IPS DF 19.7 (cell line): ENCODE data around the gene DDIT3.

Experiments
- DNase-seq: peaks from one replicate; pipeline ENCODE4 v3.0.0-alpha.2; 2013; ENCODE audit warnings: low read depth, low spot score

DDIT3 gene

DNA sequence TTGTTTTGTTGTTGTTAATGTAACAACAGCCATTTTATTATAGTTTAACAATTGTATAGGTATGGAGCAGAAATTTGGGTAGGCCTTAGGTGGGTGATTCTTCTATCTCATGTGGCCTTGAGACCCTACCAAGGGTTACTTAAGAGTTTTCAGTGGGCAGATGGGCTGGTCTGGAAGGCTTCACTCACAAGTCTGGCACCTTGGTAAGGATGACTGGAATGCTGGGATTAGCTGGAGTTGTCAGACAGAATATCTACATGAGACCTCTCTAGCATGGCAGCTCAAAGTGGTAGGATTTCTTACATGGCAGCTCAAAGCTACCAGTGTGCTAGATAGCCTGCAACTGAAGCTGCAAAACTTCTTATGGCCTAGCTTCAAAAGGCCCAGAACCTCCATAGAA lies 34.6 kb downstream of the DDIT3 start:
- no peak for DNase-seq

GRCh38 chr12:57483466-57483865 lies 36.8 kb downstream of the DDIT3 start:
- DNase-seq: no peak

DNA sequence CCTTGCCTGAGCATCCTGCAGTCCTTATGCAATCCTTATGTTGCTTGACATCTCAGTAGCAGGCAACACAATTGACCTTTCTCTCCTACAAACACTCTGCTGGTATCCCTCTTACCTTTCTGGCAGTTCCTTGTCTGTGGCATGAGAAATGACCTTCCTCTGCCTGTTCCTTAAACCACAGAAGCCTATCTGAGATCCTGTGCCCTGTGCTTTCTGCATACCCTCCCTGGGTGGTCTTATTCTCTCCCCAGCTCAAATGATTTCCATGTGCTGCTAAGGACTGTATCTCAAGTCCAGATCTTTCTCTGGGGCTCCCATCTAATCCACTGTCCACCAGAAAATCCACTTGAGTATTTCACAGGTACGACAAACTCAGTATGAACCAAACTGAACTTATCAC lies 38.6 kb downstream of the DDIT3 start:
- DNase-seq: no peak

DNA sequence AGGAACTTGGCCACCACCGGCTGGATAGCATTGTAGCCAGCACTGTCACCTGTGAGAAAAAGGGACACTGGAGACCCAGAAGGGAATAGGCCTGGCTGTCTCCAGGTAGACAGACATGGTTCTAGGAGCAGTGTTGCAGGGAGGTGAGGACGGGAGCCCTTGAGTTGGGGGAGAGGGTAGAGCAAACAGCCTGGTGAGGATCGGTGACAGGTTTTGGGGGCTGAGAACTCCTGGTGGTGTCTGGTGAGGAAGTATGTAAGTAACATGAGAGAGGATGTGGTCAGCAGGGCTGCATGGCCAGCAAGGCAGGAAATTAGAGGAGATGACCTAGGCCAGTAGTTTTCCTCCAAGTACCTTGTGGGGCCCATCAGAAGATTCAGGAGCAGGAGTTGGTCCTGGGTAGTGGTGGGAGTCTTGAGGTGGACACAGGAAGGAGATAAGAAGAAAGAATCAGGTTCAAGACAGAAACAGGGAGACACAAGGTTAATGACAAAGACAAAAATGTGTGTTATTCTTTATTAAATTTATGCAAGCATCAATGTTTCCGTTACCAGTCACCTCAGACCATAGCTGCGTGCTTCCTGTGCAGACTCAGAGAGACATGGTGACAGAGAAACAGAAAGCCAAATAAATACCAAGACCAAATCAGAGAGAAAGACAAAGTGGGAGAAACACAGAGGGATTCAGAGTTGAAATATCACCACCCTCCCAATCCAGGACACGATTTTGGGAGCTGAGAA lies 40.8 kb downstream of the DDIT3 start, which contains the start of gene ARHGAP9:
Gene ARHGAP9 (minus strand): TSS at position 491 of the 740 bp plus-strand sequence. CDS start 460 bp downstream, at position 31.
- no peak for DNase-seq

DNA sequence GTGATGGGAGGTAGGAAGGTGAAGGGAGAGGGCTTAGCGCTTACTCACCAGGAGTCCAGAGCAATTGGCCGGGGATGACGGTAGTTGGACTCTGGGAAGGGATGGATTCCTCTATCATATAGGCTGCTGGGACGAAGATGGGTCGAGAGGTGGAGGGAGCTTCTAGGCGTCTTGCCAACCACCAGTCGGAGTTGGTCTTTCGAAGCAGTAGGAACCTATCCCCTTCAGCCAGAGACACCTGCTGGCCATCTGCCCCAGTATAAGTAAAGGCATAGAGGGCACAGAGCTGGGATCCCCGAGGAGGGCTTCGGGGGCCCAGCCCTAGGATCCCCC lies 41.3 kb downstream of the DDIT3 start:
- DNase-seq: no peak

DNA sequence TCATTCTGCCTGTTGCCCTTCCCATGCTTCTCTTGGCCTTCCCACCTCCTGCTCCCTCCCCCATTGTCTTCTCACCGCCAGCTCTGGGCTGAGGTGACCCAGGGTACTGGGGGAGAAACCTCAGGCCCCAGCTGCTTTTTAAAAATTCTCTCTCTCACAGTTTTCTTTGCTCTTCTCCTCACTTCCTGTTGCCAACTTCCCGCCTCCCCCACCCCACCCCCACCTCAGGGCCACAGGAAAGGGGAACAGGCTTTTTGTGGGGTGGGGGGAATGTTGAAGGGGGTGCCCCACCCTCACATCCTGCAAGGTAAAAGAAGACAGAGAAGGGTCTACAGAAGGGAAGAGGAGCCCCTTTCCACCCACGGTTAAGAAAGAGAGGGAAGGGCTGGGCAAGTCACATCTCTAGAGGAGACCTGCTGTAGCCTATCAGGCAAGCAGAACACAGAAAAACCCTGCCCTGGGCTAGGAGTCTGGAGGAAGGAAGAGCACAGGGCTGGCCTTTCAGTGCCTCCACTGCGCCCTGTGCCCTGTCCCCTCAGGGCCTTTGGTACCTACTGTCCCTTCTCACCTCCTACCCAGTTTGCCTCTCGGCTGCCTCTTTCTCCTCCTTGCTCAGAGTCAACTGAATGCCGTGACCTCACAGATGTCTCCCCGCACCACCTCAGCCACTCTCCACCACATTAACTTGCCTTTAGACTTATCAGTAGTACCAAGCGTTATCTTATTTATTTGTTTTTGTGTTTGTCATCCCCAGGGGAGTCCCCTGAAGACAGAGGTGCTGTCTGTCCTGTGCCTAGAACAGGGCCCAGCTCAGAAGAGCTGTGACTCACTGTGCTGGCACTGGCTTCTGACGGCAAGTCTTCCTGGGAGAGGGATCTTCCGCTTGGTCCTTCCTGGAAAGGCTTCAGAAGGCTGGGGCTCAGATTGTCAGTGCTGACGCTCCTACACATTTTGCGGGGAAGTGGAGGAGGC lies 42.3 kb downstream of the DDIT3 start:
- no peak for DNase-seq

GRCh38 chr12:57476993-57477709 lies 43.2 kb downstream of the DDIT3 start:
- DNase-seq: no peak

GRCh38 chr12:57476162-57476992 lies 43.9 kb downstream of the DDIT3 start:
- DNase-seq: no peak

GRCh38 chr12:57475271-57476161 lies 44.8 kb downstream of the DDIT3 start:
- DNase-seq: no peak

GRCh38 chr12:57474862-57475261 lies 45.5 kb downstream of the DDIT3 start:
- no peak for DNase-seq

DNA sequence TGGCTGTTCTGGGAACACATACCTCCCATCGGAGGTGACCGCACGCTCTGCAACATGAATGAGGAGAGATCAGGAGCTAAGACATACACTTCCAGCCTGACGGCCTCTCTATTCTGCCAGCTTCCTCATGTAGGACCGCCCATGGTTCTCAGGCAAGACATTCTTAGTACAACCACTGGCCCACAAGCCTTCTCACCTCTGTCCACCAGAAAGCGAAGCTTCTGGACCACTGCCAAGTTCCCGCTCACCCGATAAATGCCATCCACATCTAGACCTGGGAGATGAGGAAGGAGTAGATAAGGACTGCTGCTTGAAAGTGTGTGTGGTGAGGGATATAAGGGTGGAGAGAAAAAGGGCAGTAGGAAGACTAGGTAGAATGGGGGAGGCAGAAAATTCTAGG lies 45.9 kb downstream of the DDIT3 start:
- DNase-seq: no peak

- no peak for DNase-seq
Observed at GRCh38 chr12:57473886-57474285, 46.4 kb downstream of the DDIT3 start.

GRCh38 chr12:57473392-57473791 lies 46.9 kb downstream of the DDIT3 start:
- no peak for DNase-seq

GRCh38 chr12:57472391-57472790 lies 47.9 kb downstream of the DDIT3 start:
- DNase-seq: no peak

GRCh38 chr12:57471661-57472060 lies 48.7 kb downstream of the DDIT3 start:
- DNase-seq: no peak

DNA sequence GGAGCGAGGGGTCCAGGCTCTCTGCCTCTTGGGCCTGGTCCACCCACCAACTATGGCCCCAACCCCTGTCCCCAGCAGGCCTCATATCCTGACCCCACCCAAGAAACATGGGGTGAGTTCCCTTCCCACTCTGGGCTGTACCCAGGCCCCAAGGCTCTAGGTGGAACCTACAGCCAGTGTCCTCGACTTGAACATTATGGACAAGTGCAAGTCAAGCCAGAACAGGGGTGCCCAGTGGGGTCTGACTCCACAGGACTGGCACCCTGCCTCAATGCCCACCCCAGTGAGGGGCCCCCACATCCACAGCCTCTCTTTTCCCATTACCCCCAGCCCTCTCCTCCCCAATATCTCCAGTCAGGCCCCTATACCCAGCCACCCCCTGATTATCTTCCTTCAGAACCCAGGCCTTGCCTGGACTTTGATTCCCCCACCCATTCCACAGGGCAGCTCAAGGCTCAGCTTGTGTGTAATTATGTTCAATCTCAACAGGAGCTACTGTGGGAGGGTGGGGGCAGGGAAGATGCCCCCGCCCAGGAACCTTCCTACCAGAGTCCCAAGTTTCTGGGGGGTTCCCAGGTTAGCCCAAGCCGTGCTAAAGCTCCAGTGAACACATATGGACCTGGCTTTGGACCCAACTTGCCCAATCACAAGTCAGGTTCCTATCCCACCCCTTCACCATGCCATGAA lies 49.2 kb downstream of the DDIT3 start:
- DNase-seq: no peak

DNA sequence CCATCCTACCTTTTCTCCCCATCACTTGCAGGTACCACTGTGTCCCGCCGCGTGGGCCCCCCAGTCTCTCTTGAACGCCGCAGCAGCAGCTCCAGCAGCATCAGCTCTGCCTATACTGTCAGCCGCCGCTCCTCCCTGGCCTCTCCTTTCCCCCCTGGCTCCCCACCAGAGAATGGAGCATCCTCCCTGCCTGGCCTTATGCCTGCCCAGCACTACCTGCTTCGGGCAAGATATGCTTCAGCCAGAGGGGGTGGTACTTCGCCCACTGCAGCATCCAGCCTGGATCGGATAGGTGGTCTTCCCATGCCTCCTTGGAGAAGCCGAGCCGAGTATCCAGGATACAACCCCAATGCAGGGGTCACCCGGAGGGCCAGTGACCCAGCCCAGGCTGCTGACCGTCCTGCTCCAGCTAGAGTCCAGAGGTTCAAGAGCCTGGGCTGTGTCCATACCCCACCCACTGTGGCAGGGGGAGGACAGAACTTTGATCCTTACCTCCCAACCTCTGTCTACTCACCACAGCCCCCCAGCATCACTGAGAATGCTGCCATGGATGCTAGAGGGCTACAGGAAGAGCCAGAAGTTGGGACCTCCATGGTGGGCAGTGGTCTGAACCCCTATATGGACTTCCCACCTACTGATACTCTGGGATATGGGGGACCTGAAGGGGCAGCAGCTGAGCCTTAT lies 49.9 kb downstream of the DDIT3 start:
- no peak for DNase-seq

DNA sequence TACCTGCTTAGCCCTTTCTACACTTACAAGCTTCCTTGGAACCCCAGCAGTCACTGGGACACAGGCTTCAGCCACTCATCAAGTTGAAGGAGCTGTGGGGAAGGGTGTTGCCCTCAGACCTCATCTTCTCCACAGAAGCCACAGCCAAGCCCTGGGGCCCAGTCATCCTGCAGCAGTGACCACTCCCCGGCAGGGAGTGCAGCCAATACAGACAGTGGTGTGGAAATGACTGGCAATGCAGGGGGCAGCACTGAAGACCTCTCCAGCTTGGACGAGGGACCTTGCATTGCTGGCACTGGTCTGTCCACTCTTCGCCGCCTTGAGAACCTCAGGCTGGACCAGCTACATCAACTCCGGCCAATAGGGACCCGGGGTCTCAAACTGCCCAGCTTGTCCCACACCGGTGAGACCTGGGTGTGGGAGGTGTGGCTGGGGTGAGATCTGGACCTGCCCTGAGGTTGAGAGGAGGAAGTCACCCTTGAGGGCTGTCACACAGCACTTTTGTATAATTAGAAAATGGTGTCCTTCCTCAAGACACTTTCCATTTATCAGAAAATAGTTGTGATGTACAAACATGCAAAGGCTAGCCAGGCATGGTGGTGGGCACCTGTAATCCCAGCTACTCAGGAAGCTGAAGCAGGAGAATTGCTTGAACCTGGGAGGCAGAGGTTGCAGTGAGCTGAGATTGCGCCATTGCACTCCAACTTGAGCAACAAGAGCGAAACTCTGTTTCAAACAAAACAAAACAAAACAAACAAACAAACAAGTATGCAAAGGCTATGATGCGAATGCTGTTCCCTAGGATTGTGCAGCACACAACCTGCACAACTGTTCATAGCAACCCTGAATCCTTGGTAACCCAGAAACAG lies 50.8 kb downstream of the DDIT3 start:
- DNase-seq: no peak
